DOHH2 (cell line): ENCODE results near the gene NFATC2IP.
A peak's percentile ranks its signal among the peaks of the same experiment; 100 is the strongest.

Experiments used
- H3F3A ChIP-seq: fragments of 200-600 bp; sonication (generic), shearing (Covaris generic); 2 replicates; pipeline ENCODE4 v1.6.0; 2016; ENCODE audit warnings: antibody characterized with exemption, mild to moderate bottlenecking; ENCODE audit not compliant: control insufficient read depth, insufficient read depth
- H3K27ac ChIP-seq: fragments of 200-600 bp; sonication (generic); 2 replicates; pipeline ENCODE4 v1.5.1; 2014; ENCODE audit warnings: low read depth, mild to moderate bottlenecking, low read length, moderate library complexity
- H3K27me3 ChIP-seq: fragments of 200-600 bp; sonication (generic); 2 replicates; pipeline ENCODE4 v1.6.1; 2014; ENCODE audit warnings: mild to moderate bottlenecking, low read length, mixed read lengths; ENCODE audit not compliant: control insufficient read depth
- H3K36me3 ChIP-seq: fragments of 200-600 bp; sonication (generic); 2 replicates; pipeline ENCODE4 v1.6.1; 2014; ENCODE audit warnings: mild to moderate bottlenecking, low read length, moderate library complexity, mixed read lengths; ENCODE audit not compliant: control insufficient read depth
- H3K4me1 ChIP-seq: fragments of 200-600 bp; sonication (generic); 2 replicates; pipeline ENCODE4 v1.6.1; 2014; ENCODE audit warnings: mild to moderate bottlenecking, low read length, mixed read lengths; ENCODE audit not compliant: control insufficient read depth
- H3K4me2 ChIP-seq: fragments of 200-600 bp; sonication (generic); 2 replicates; pipeline ENCODE4 v1.6.0; 2014; ENCODE audit warnings: mild to moderate bottlenecking, low read length, moderate library complexity
- H3K4me3 ChIP-seq: fragments of 200-600 bp; sonication (generic); 2 replicates; pipeline ENCODE4 v1.5.1; 2014; ENCODE audit warnings: mild to moderate bottlenecking, low read length, mixed read lengths
- H3K79me2 ChIP-seq: fragments of 200-600 bp; sonication (generic); 2 replicates; pipeline ENCODE4 v1.6.1; 2014; ENCODE audit warnings: mild to moderate bottlenecking, low read length, mixed read lengths; ENCODE audit not compliant: control insufficient read depth
- H3K9me2 ChIP-seq: fragments of 200-600 bp; sonication (generic); replicated peaks from 2 replicates; pipeline ENCODE4 v1.6.1; 2014; ENCODE audit warnings: mild to moderate bottlenecking, low read length, mixed read lengths; ENCODE audit not compliant: control insufficient read depth
- H3K9me3 ChIP-seq: fragments of 200-600 bp; sonication (generic); 2 replicates; pipeline ENCODE4 v1.6.1; 2014; ENCODE audit warnings: antibody characterized with exemption, low read length, mixed read lengths; ENCODE audit not compliant: control insufficient read depth, insufficient read depth
- H4K20me1 ChIP-seq: fragments of 200-600 bp; sonication (generic); 2 replicates; pipeline ENCODE4 v1.6.0; 2014; ENCODE audit warnings: low read depth, mild to moderate bottlenecking, antibody characterized with exemption, low read length, moderate library complexity; ENCODE audit not compliant: control insufficient read depth, insufficient read depth
- EZH2phosphoT487 ChIP-seq: fragments of 200-600 bp; sonication (generic); IDR thresholded peaks from 2 replicates; pipeline ENCODE4 v1.6.1; 2017; ENCODE audit warnings: borderline replicate concordance, mild to moderate bottlenecking, antibody characterized with exemption, low read length, moderate library complexity, mixed read lengths
- TF ChIP-seq, protein P1 (sequence below): fragments of 200-600 bp; sonication (generic); IDR thresholded peaks from one replicate; pipeline ENCODE4 v1.5.1; 2014; ENCODE audit warnings: antibody characterized with exemption, mild to moderate bottlenecking, low read depth, low read length; ENCODE audit not compliant: poor library complexity, severe bottlenecking

NFATC2IP gene

DNA sequence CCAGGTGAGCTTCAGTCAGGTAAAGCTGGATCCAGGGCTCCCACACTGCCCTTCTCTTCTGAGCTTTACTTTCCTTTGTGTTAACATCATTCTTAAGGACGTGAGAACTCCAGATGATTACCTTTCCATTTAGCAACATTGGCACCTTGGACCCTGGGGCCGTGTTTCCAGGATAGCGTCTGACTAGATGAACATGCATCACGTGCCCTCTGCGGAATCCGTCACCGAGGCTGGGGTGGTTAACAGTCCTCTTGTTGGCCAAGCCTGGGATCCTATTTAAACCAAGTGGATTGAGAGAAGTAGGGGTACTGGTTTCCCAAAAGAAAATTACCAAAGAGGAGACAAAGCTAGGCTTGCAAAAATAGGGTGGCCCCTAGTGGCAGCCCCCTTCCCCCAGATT lies 30.2 kb downstream of the NFATC2IP start:
- no peaks in the 10 kb centered on the region for H3K9me2 ChIP-seq
- H3F3A ChIP-seq = 0 out of 2 replicates have a peak, but pooled peaks cover 4% of the 10 kb centered on the region
- H3K4me1 ChIP-seq = peaks cover 16% of the 10 kb centered on the region
- H3K79me2 ChIP-seq = peaks cover 3% of the 10 kb centered on the region
- H4K20me1 ChIP-seq = no peaks in the 10 kb centered on the region
- H3K36me3 ChIP-seq = peaks cover 16% of the 10 kb centered on the region
- no peak overlapping the region for H3K27ac ChIP-seq
- peaks cover 9% of the 10 kb centered on the region; the same call in 1 of the 2 replicates for H3K9me3 ChIP-seq
- H3K27me3 ChIP-seq = no peaks in the 10 kb centered on the region
- H3K4me3 ChIP-seq = no peak overlapping the region
- no peak for TF ChIP-seq EZH2phosphoT487
- H3K4me2 ChIP-seq = no peak overlapping the region

DNA sequence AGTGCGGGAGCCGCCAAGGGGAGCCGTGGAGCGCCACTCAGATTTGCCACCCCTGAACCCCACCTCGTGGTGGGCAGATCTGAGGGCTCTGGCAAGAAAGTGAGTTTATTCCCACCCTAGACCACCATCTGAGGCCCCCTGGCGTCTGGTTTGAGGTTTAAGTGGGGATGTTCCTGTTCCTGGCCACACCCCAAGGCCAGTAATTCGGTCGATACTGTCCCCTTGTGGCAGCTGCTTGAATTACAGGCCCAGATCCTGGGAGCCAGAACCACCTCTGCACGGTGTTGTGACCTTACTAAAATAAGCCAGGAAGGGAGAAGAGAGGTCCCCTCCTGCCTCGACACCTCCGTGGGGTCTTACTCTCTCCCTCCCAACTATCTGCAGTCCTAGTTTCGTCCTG lies 30.8 kb downstream of the NFATC2IP start:
- no peak overlapping the region for H3K27ac ChIP-seq
- peaks cover 9% of the 10 kb centered on the region; the same call in 1 of the 2 replicates for H3K9me3 ChIP-seq
- H3K27me3 ChIP-seq = no peaks in the 10 kb centered on the region
- H3K36me3 ChIP-seq = peaks cover 16% of the 10 kb centered on the region
- TF ChIP-seq EZH2phosphoT487 = no peak
- TF ChIP-seq, protein P1, sequence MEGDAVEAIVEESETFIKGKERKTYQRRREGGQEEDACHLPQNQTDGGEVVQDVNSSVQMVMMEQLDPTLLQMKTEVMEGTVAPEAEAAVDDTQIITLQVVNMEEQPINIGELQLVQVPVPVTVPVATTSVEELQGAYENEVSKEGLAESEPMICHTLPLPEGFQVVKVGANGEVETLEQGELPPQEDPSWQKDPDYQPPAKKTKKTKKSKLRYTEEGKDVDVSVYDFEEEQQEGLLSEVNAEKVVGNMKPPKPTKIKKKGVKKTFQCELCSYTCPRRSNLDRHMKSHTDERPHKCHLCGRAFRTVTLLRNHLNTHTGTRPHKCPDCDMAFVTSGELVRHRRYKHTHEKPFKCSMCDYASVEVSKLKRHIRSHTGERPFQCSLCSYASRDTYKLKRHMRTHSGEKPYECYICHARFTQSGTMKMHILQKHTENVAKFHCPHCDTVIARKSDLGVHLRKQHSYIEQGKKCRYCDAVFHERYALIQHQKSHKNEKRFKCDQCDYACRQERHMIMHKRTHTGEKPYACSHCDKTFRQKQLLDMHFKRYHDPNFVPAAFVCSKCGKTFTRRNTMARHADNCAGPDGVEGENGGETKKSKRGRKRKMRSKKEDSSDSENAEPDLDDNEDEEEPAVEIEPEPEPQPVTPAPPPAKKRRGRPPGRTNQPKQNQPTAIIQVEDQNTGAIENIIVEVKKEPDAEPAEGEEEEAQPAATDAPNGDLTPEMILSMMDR = peak; percentile 93
- H3K4me1 ChIP-seq = peaks cover 16% of the 10 kb centered on the region
- no peak overlapping the region for H3K4me2 ChIP-seq
- H3K4me3 ChIP-seq = no peak overlapping the region
- 0 out of 2 replicates have a peak, but pooled peaks cover 1% of the 10 kb centered on the region for H3F3A ChIP-seq
- no peaks in the 10 kb centered on the region for H3K9me2 ChIP-seq
- peaks cover 3% of the 10 kb centered on the region for H3K79me2 ChIP-seq
- H4K20me1 ChIP-seq = no peaks in the 10 kb centered on the region

DNA sequence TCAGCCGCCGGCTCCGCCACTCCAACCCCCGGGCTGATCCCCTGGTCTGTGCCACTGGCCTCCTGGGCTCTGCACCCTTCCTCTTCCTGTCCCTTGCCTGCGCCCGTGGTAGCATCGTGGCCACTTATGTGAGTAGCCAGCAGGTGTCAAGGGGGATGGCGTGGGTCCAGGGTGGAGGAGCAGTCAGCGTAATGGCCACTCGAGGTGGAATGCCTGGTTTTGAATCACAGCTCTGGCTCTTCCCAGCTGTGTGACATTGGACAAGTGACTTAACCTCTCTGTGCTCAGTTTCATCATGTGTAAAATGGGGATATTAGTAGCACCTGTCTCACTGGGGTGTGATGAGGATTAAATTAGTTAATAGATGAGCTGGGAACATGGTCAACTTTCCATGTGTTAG lies 31.7 kb downstream of the NFATC2IP start:
- no peak overlapping the region for H3K4me3 ChIP-seq
- peaks cover 16% of the 10 kb centered on the region for H3K4me1 ChIP-seq
- TF ChIP-seq, protein P1 = no peak
- TF ChIP-seq EZH2phosphoT487 = no peak
- H3K27ac ChIP-seq = no peak overlapping the region
- peaks cover 16% of the 10 kb centered on the region for H3K36me3 ChIP-seq
- H3K9me3 ChIP-seq = peaks cover 9% of the 10 kb centered on the region; the same call in 1 of the 2 replicates
- H3K27me3 ChIP-seq = no peaks in the 10 kb centered on the region
- H3F3A ChIP-seq = no peaks in the 10 kb centered on the region
- no peak overlapping the region for H3K4me2 ChIP-seq
- H4K20me1 ChIP-seq = no peaks in the 10 kb centered on the region
- peaks cover 3% of the 10 kb centered on the region for H3K79me2 ChIP-seq
- no peaks in the 10 kb centered on the region for H3K9me2 ChIP-seq

GRCh38 chr16:28982949-28983348 lies 32.2 kb downstream of the NFATC2IP start:
- Histone ChIP-seq H4K20me1 (no peaks in the 10 kb centered on the region), H3K9me2 (no peaks in the 10 kb centered on the region), H3F3A (no peaks in the 10 kb centered on the region), H3K79me2 (no peaks in the 10 kb centered on the region), H3K4me2 (no peak overlapping the region), H3K9me3 (peaks cover 9% of the 10 kb centered on the region; the same call in 1 of the 2 replicates), H3K4me3 (no peak overlapping the region), H3K27me3 (no peaks in the 10 kb centered on the region), H3K4me1 (peaks cover 16% of the 10 kb centered on the region), H3K36me3 (peaks cover 16% of the 10 kb centered on the region), H3K27ac (no peak overlapping the region)
- TF ChIP-seq, protein P1 = no peak
- no peak for TF ChIP-seq EZH2phosphoT487
